CD4-positive, alpha-beta T cell treated with Interleukin-15 for 4 hours (primary cell): ENCODE results near the gene OR6K6.

ENCODE experiments used
- DNase-seq: peaks from one replicate; pipeline ENCODE4 v3.0.0-alpha.2; 2020; ENCODE audit warnings: low spot score

The OR6K6 gene

GRCh38 chr1:158754420-158754819, at the start of gene OR6K6:
OR6K6 (plus strand) TSS chr1:158754720; CDS start chr1:158754888, 168 bp downstream.
- DNase-seq: no peak

- no peak for DNase-seq
Observed at GRCh38 chr1:158706096-158706495, 48.4 kb upstream of the OR6K6 start.

- DNase-seq: no peak
Observed at GRCh38 chr1:158711098-158711497, 43.4 kb upstream of the OR6K6 start.

GRCh38 chr1:158714754-158715153, 39.8 kb upstream of the OR6K6 start:
- no peak for DNase-seq

- DNase-seq: no peak
Observed at GRCh38 chr1:158716335-158716734, 38.2 kb upstream of the OR6K6 start.

- no peak for DNase-seq
Observed at GRCh38 chr1:158717344-158717743, 37.2 kb upstream of the OR6K6 start.

- no peak for DNase-seq
Observed at GRCh38 chr1:158719664-158720063, 34.9 kb upstream of the OR6K6 start.

GRCh38 chr1:158720620-158721019, 33.9 kb upstream of the OR6K6 start, which contains the start of gene OR6K3:
OR6K3 (minus strand) TSS chr1:158720720; CDS start chr1:158718115, 2,605 bp downstream.
- DNase-seq: no peak

GRCh38 chr1:158724442-158724841, 30.1 kb upstream of the OR6K6 start:
- no peak for DNase-seq

GRCh38 chr1:158728510-158729225, 25.9 kb upstream of the OR6K6 start:
- no peak for DNase-seq

GRCh38 chr1:158730453-158730852, 24.1 kb upstream of the OR6K6 start:
- DNase-seq: no peak

- DNase-seq: no peak
Observed at GRCh38 chr1:158731707-158732106, 22.8 kb upstream of the OR6K6 start.

GRCh38 chr1:158732524-158732923, 22.0 kb upstream of the OR6K6 start:
- DNase-seq: no peak

GRCh38 chr1:158735848-158736247, 18.7 kb upstream of the OR6K6 start:
- DNase-seq: no peak

GRCh38 chr1:158752155-158752712, 2.3 kb upstream of the OR6K6 start:
- DNase-seq: no peak

- DNase-seq: no peak
Observed at GRCh38 chr1:158771950-158772866, 17.7 kb downstream of the OR6K6 start, which contains the start of gene OR6N1. OR6N1 (minus strand) TSS chr1:158772195; CDS start chr1:158766682, 5,513 bp downstream.

- DNase-seq: no peak
Observed at GRCh38 chr1:158781104-158781503, 26.6 kb downstream of the OR6K6 start, which contains the start of gene OR6N2. OR6N2 (minus strand) TSS chr1:158781204; CDS start chr1:158777635, 3,569 bp downstream.

- peak; percentile 42 for DNase-seq
Observed at GRCh38 chr1:158793604-158794003, 39.1 kb downstream of the OR6K6 start.

GRCh38 chr1:158794247-158794646, 39.7 kb downstream of the OR6K6 start:
- DNase-seq: no peak

- DNase-seq: no peak
Observed at GRCh38 chr1:158798531-158798930, 44.0 kb downstream of the OR6K6 start.

- DNase-seq: no peak
Observed at GRCh38 chr1:158799689-158800088, 45.2 kb downstream of the OR6K6 start.

GRCh38 chr1:158800526-158800925, 46.0 kb downstream of the OR6K6 start:
- no peak for DNase-seq
